LNCaP clone FGC (cell line): ENCODE measurements around the gene TMCO4.
A peak's percentile ranks its signal among the peaks of the same experiment; 100 is the strongest.
"Not testable (repeated sequence)": the region's sequence is repeated elsewhere in the genome, so short reads cannot be mapped to it uniquely, and the experiment has no call there.

Source experiments
- DNase-seq: peaks from one replicate; pipeline ENCODE4 v3.0.0-alpha.2; 2011; ENCODE audit warnings: low read depth
- H3K4me3 ChIP-seq: 2 replicates; pipeline ENCODE4 v1.5.1; 2011; ENCODE audit warnings: mild to moderate bottlenecking, low read depth, low read length, control low read depth
- TF ChIP-seq, protein P1 (sequence below): IDR thresholded peaks from 2 replicates; pipeline ENCODE4 v1.5.1; 2012; ENCODE audit warnings: mild to moderate bottlenecking; ENCODE audit not compliant: control insufficient read depth, insufficient read depth; ENCODE audit errors: extremely low read depth

The TMCO4 gene

DNA sequence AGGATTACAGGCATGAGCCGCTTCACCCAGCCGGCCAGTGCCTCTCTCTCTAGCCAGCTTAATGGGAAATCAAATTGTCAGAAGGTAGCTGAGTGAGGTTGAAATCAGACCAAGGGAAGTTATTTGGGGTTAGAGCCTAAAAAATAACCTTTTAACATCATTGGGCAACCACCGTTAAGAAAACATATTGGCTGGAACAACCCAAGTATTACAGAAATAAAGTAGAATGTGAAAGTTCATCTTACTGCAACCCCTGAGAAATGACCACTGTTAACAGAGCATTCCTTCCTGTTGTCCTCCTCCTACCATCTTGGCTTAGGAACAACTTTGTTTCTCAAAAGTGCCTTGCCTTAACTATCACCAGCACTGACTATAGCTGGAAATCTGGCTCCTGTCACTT, 18.6 kb upstream of the TMCO4 start:
- no peak overlapping the region for H3K4me3 ChIP-seq
- TF ChIP-seq, protein P1, sequence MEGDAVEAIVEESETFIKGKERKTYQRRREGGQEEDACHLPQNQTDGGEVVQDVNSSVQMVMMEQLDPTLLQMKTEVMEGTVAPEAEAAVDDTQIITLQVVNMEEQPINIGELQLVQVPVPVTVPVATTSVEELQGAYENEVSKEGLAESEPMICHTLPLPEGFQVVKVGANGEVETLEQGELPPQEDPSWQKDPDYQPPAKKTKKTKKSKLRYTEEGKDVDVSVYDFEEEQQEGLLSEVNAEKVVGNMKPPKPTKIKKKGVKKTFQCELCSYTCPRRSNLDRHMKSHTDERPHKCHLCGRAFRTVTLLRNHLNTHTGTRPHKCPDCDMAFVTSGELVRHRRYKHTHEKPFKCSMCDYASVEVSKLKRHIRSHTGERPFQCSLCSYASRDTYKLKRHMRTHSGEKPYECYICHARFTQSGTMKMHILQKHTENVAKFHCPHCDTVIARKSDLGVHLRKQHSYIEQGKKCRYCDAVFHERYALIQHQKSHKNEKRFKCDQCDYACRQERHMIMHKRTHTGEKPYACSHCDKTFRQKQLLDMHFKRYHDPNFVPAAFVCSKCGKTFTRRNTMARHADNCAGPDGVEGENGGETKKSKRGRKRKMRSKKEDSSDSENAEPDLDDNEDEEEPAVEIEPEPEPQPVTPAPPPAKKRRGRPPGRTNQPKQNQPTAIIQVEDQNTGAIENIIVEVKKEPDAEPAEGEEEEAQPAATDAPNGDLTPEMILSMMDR: no peak
- no peak for DNase-seq

DNA sequence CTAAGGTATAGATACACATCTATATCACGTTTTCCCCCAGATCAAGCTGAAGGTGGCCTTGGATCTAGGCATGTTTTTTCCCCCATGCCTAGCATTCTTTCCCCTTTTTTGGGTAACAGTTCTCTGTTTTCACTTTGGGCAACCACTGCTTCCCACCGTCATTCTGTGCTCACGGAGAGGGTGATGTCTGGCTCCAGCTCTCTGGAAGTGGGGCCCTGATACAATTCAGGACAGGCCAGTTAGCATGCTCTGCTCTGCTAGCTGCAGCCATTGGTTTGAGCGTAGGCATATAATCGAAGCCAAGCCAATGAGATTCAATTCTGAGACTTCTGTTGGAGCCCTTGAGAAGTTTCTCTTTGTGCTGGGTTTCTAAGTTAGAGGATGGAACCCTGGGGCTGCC, 17.4 kb upstream of the TMCO4 start:
- TF ChIP-seq, protein P1: no peak
- DNase-seq: no peak
- no peak overlapping the region for H3K4me3 ChIP-seq

DNA sequence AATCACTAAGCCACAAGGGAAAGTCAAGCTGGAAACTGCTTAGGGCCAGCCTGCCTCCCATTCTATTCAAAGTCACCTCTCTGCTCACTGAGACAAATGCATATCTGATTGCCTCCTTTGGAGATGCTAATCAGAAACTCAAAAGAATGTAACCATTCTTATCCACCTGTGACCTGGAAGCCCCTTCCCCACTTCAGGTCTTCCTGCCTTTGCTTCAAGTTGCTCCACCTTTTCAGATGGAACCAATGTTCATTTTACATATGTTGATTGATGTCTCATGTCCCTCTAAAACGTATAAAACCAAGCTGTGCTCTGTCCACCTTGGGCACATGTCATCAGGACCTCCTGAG, 17.0 kb upstream of the TMCO4 start:
- not testable (repeated sequence) for H3K4me3 ChIP-seq, DNase-seq

DNA sequence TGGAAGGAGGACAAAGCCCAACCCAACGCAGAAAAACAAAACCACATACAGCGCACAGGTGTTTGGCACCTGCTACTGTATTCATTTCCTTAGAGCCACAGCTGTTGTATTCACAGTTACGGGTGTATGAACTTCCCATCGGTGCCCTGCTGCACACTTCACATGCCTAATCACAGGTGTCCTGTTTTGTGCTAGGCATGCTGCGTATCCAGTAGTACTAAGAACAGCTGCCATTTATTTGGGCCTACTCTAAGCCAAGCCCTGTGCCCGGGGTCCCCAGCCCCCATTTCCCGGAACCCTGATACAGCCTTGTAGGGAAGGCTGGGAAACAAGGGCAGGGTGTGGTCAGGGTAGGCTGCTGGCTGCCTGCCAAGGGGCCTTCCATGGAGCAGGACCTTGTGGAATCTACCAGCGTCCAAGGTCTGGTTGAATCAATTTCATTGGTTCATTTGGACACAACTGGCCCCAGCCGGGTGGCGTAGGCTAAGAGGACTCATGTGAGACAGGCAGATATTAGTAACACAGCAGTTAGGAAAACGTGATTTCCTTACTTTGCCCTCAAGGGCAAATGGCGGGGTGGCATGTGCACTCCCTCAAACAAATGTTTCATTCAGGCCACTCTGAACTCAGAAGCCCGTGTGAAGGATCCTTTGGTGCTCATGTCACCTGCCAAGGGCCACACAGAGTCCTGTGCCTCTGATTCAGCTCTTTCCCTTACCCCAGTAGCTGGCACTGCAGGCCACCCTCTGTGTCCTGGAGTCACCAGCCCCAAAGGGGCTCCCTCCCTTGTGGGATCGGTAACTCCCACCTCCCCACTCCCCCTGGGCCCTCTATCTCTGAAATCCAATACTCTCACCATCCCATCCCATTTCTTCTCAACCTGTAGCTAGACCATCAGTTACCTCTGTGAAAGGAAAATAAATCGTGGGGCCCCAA, 16.4 kb upstream of the TMCO4 start:
- peak; percentile 17 for DNase-seq
- H3K4me3 ChIP-seq: no peak overlapping the region

DNA sequence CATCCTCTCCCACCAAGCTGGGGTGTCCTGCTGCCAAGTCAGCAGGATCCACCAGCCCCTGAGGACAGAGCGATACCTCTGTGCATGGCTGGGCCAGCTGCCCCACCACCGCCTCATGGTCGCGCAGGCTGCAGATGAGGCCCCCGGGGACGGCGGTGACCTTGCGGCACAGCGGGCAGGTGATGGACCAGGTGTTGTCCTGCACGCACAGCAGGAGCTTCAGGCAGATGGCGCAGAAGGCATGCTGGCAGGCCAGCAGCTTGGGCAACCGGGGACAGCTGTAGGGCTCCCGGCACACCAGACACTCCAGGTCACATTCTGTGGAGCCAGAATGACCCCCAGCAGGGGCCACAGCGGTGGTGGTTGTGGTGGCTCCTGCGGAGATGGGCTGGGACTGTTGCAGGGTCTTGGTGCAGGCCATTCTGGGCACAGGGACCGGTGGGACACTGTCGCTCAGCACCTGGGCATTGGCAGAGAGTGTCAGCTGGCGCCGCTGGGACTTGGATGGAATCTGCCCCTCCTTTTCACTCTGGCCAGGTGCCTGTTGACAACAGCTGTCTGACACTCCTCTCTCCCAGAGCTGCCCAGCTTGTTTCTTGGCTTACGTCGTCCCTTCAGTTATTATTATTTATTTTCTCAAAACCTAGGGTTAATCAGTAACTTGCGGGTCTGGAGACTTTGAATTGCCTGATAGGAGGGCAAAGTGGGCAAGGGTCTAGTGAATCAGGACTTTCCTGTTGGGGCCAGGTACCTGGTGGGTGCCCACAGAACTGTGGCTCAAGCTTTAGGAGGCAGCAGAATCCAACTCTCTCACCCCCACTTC, 15.2 kb upstream of the TMCO4 start, which contains the start of gene RNF186:
Gene RNF186, minus strand, starts transcription at position 603 of the 823 bp plus-strand sequence. Its CDS starts 182 bp downstream, at position 421.
- H3K4me3 ChIP-seq: no peak within 1 kb of the TSS
- TF ChIP-seq, protein P1: no peak
- DNase-seq: peak; percentile 59

More for the DNA sequence above, 16.4 kb upstream of the TMCO4 start:
- TF ChIP-seq, protein P1: no peak

DNA sequence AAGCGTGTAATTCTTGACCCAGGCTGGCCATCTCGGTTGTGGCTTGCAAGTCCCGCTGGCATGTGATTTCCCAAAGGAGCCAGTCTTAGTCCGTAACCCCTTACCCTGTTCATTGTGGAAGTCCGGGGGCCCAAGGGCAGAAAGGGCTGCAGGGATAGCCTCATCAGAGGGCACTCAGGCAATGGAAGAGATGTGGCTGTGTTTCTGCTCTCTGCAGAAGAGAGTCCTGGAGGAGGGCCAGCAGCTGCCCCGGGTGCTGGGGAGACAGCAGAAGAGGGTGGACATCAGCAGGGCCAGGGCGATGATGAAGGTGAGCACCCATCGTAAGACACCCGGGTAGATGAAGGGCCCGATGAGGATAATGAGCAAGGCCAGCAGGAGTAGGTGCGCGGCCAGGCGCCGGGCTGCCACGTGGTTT, 14.5 kb upstream of the TMCO4 start:
- TF ChIP-seq, protein P1: no peak
- H3K4me3 ChIP-seq: no peak overlapping the region

DNA sequence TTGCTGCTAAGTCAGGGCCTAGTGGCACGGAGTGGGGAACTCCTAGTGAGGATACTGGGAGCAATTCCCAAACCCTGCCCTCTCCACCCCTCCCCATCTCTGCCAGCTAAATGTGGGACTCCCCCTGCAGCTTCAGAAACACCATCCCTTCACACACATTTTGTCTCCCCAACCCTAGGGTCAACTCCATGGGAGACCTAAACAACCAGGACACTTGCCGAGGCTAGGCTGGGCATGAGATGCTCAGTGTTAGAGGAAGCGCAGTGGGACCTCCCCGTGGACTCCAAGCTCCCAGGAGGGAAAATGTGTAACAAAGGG, 13.9 kb upstream of the TMCO4 start:
- TF ChIP-seq, protein P1: no peak
- DNase-seq: no peak

More for the DNA sequence above, 14.5 kb upstream of the TMCO4 start:
- no peak for DNase-seq

More for the DNA sequence above, 13.9 kb upstream of the TMCO4 start:
- no peak overlapping the region for H3K4me3 ChIP-seq
